Thyroid gland (tissue), 4 donors: Measurements from ENCODE around the gene LHX6.

Source experiments
- CTCF ChIP-seq, 6 experiments: fragments of 200-600 bp in 3 of 6; fragments of 450-650 bp in 3 of 6; sonication (generic) in 3 of 6; IDR thresholded peaks; one replicate each; pipeline ENCODE4 v1.5.1; 2016 to 2019; ENCODE audit warnings: antibody characterized with exemption in 6 of 6, mild to moderate bottlenecking in 2 of 6, inconsistent platforms in 1 of 6, moderate library complexity in 1 of 6
- POLR2A ChIP-seq, 2 donors: fragments of 450-650 bp; IDR thresholded peaks; one replicate each; pipeline ENCODE4 v1.6.1; 2017; ENCODE audit warnings: antibody characterized with exemption in 2 of 2, mild to moderate bottlenecking in 2 of 2, moderate library complexity in 1 of 2

GRCh38 chr9:122220673-122221182 is 8.0 kb downstream of the LHX6 start:
- no peak for TF ChIP-seq CTCF (IDR thresholded peaks at IDR 0.05)
- no peak for TF ChIP-seq POLR2A (IDR thresholded peaks at IDR 0.05)
